Adrenal gland (tissue), 12 donors: ENCODE measurements around the gene PDE4DIP. TPM values are rescaled to one million over a fixed set of nuclear protein-coding genes. Genes with fewer than 3 reads are reported as not detected.
"Not testable (repeated sequence)": the region's sequence is repeated elsewhere in the genome, so short reads cannot be mapped to it uniquely, and the experiment has no call there.

Experiments used
- DNase-seq, 7 donors: peaks; one replicate each; pipeline ENCODE4 v3.0.0-alpha.2; 2019 to 2020
- H3K27ac ChIP-seq, 5 donors: fragments of 200-600 bp; sonication (generic) in 4 of 5; 1 replicate in 3 of 5; 2 replicates in 2 of 5; pipeline versions ENCODE4 v1.5.1 to v1.8.0; 2016 to 2020; ENCODE audit warnings: mild to moderate bottlenecking in 1 of 5
- H3K27me3 ChIP-seq: fragments of 200-600 bp; 2 replicates; pipeline ENCODE4 v1.8.0; 2021
- H3K36me3 ChIP-seq, 2 donors: fragments of 200-600 bp; replicated peaks in 1 of 2; 1 replicate in 1 of 2; 2 replicates in 1 of 2; pipeline versions ENCODE4 v1.5.1 to v1.8.0; 2018 to 2022
- H3K4me1 ChIP-seq, 2 donors: fragments of 200-600 bp; replicated peaks in 1 of 2; 1 replicate in 1 of 2; 2 replicates in 1 of 2; pipeline versions ENCODE4 v1.5.1 to v1.8.0; 2018 to 2021
- H3K4me3 ChIP-seq, 4 donors: fragments of 200-600 bp; sonication (generic) in 3 of 4; one replicate each; pipeline ENCODE4 v1.5.1; 2016 to 2018
- H3K9me3 ChIP-seq, 3 donors: fragments of 200-600 bp; sonication (generic) in 1 of 3; replicated peaks in 1 of 3; 1 replicate in 2 of 3; 2 replicates in 1 of 3; pipeline versions ENCODE4 v1.5.1 to v1.8.0; 2016 to 2021
- WGBS, 4 donors: extraction: QIAGEN DNeasy Blood & Tissue Kit in 2 of 4; methylation state at CpG; one replicate each; pipeline versions ENCODE4 v1.1.5 to v1.1.7; 2013 to 2017; 5-methylcytosine and 5-hydroxymethylcytosine counted together
- intact Hi-C, 2 donors: fragments of 100-400 bp; cut with DNase I; formaldehyde crosslinking; loops; one replicate each; pipeline versions ENCODE4 v1.14.1 to v1.15.0; 2022 to 2023
- polyA plus RNA-seq, 3 donors: library from polyadenylated mRNA; stranded (reverse); fragments of 200-250 nt in 2 of 3; fragments of 350-450 nt in 1 of 3; fragmentation: Illumina TruSeq in 1 of 3; extraction: RNeasy Lipid Tissue Mini Kit (QIAGEN cat#74804) in 1 of 3; gene quantifications; one replicate each; pipeline ENCODE4 v1.2.3, GENCODE V29; 2013 to 2014
- total RNA-seq, 9 donors: library from RNA; depleted of rRNA in 4 of 9; stranded (reverse); fragments of >200 nt in 4 of 9; fragments of 120-200 nt in 1 of 9; fragmentation: NEBNext Ultra II Directional in 1 of 9; extraction: Animal tissue kit (Norgen Biotek cat#: 25700) in 1 of 9; gene quantifications; one replicate each; pipeline versions ENCODE4 v1.1.0 to v1.2.4, GENCODE V29; 2013 to 2023
- donor health status: healthy with polysubstance abuse.
- donor health status: Bipolar disorder and iron deficiency.
- donor health status: DM: yes; HTN: yes; CAD: no.
- donor health status: DM: no; HTN: no; CAD: no.
- donor health status: DM: no; HTN: no; CAD: no.
- donor health status: DM: yes; HTN: yes; CAD: no.

Gene PDE4DIP
- total and polyA plus RNA-seq, 12 donors = 6.1 to 31.9 (median 22.2) TPM

GRCh38 chr1:148874408-148875388, 30.5 kb downstream of the PDE4DIP start:
- H3K36me3 ChIP-seq, H3K27me3 ChIP-seq, H3K4me3 ChIP-seq, H3K27ac ChIP-seq, H3K9me3 ChIP-seq, intact Hi-C loops, H3K4me1 ChIP-seq, DNase-seq: not testable (repeated sequence)
- 29 to 83% (median 30%) methylated on average over 1 of the region's 5 CpGs; no CpG with 5 or more reads in 1 of the 4 donors for WGBS, 4 donors

DNA sequence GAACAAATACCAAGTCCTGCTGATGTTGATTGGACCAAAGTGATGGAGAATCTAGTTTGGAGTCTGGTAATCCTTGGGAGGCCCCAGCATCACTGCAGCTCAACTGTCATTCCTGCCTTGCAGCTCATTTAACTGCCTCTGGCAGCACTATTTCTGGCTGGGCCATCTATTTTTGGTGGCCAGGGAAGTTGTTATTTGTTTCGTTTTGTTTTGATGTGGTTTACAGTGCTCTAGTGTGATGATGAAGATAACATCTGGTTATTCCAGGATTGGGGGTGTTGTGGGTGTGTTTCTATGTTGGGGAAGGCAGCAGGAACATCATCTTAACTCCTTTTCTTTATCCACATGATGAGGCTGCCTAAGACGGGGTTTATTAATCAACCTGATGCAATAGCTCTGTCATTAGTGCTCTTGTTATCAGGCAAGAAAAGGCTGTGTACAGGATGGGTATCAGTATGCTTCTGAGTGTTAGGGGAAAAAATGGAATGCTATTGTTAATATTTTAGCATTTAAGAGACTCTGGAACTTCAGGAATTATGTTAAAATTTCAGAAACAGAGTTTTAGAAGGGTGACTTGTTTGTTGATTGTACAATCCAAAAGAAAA, 35.7 kb downstream of the PDE4DIP start:
- intact Hi-C loops, H3K27me3 ChIP-seq, H3K4me3 ChIP-seq, H3K4me1 ChIP-seq, H3K36me3 ChIP-seq, DNase-seq, H3K27ac ChIP-seq, H3K9me3 ChIP-seq: not testable (repeated sequence)
- WGBS, 4 donors = no CpG with 5 or more reads among the region's 2 CpGs

- H3K4me1 ChIP-seq, intact Hi-C loops, H3K27me3 ChIP-seq, H3K36me3 ChIP-seq, H3K9me3 ChIP-seq, DNase-seq, H3K4me3 ChIP-seq, H3K27ac ChIP-seq: not testable (repeated sequence)
- no CpG with 5 or more reads among the region's 1 CpG for WGBS, 4 donors
Measured at GRCh38 chr1:148881261-148881660, 37.0 kb downstream of the PDE4DIP start.

DNA sequence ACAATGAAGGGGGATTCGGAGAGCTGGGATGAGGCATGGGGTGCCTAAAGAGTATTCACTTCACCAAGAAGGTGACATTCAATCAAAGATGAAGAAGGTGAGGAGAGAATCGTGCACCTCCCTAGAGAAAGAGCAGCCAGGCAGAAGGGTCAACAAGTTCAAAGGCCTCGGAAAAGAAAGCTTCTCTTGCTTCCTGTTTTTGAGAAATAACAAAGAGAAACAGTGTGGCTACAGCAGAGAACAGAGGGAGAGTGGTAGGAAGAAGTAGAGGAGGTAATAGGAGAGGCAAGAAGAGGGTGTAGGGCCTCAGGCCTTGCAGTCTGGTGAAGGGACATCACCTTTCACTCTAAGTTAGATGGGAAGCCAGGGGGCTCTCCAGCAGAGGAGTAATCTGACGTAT, 41.0 kb downstream of the PDE4DIP start:
- 41 to 64% (median 60%) methylated on average over 2 to 3 of the region's 4 CpGs for WGBS, 4 donors
- intact Hi-C loops, H3K4me1 ChIP-seq: not testable (repeated sequence)

GRCh38 chr1:148886293-148886692, 42.1 kb downstream of the PDE4DIP start:
- intact Hi-C loops = not testable (repeated sequence)

More for the DNA sequence above, 41.0 kb downstream of the PDE4DIP start:
- not testable (repeated sequence) for H3K4me3 ChIP-seq, H3K27me3 ChIP-seq, H3K9me3 ChIP-seq, H3K27ac ChIP-seq, H3K36me3 ChIP-seq, DNase-seq

GRCh38 chr1:148888597-148888996, 44.4 kb downstream of the PDE4DIP start:
- DNase-seq, intact Hi-C loops, H3K4me3 ChIP-seq, H3K27ac ChIP-seq, H3K36me3 ChIP-seq, H3K9me3 ChIP-seq, H3K27me3 ChIP-seq, H3K4me1 ChIP-seq: not testable (repeated sequence)
- WGBS, 4 donors = no CpG with 5 or more reads among the region's 5 CpGs

More at GRCh38 chr1:148886293-148886692, 42.1 kb downstream of the PDE4DIP start:
- DNase-seq, H3K27me3 ChIP-seq, H3K4me1 ChIP-seq, H3K27ac ChIP-seq, H3K4me3 ChIP-seq, H3K36me3 ChIP-seq, H3K9me3 ChIP-seq: not testable (repeated sequence)
- no CpG with 5 or more reads among the region's 4 CpGs for WGBS, 4 donors

DNA sequence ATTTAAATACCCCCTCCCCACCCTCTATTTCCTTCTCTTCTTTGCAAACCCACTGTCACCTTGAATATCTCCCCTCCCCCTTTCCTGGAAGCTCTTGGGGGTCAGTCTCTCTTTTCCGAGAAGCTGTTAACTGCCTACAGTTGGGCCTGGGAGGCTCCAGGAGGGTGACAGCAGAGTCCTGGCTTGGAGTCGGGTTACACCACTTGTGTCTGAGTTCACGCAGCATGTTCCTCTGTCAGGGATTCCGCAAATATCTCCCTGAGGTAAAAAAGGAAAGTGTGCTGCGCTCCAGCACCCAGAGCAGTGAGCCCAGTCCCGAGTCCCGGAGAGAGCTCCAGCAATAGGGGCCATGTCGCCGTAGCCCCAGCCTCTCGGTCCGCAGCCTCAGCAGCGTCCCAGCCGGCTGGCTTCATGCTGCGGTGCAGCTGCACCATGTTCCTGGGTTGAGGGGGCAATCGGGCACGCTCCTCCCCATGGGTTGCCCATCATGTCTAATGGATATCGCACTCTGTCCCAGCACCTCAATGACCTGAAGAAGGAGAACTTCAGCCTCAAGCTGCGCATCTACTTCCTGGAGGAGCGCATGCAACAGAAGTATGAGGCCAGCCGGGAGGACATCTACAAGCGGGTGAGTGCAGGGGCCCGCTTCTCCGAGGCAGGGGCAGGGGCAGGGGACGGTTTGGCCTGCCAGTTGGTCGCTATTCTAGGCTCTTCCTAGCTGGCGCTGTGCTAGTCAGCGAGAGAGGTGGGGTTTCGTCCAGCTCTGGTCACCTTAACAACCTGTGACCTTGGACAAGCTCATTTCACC, 45.2 kb downstream of the PDE4DIP start:
- 51% methylated on average over 7 of the region's 28 CpGs; no CpG with 5 or more reads in 3 of the 4 donors for WGBS, 4 donors
- H3K36me3 ChIP-seq, H3K27ac ChIP-seq, H3K4me1 ChIP-seq, DNase-seq, H3K4me3 ChIP-seq, H3K9me3 ChIP-seq, H3K27me3 ChIP-seq, intact Hi-C loops: not testable (repeated sequence)

GRCh38 chr1:148890075-148890568, 45.9 kb downstream of the PDE4DIP start:
- WGBS, 4 donors = no CpG with 5 or more reads among the region's 4 CpGs
- H3K9me3 ChIP-seq, H3K27me3 ChIP-seq, intact Hi-C loops, H3K27ac ChIP-seq, H3K4me1 ChIP-seq, H3K4me3 ChIP-seq, H3K36me3 ChIP-seq, DNase-seq: not testable (repeated sequence)

GRCh38 chr1:148894360-148895352, 50.4 kb downstream of the PDE4DIP start:
- H3K27ac ChIP-seq, H3K27me3 ChIP-seq, H3K4me3 ChIP-seq, H3K4me1 ChIP-seq, DNase-seq, intact Hi-C loops, H3K36me3 ChIP-seq, H3K9me3 ChIP-seq: not testable (repeated sequence)
- no CpG with 5 or more reads among the region's 5 CpGs for whole genome bisulfite sequencing, 4 donors
